HL-60 (cell line): ENCODE data around the gene LYRM2.

ENCODE experiments used
- DNase-seq, 2 experiments: peaks; one replicate each; pipeline ENCODE4 v3.0.0-alpha.2; 2010 to 2020; ENCODE audit warnings: low read depth in 1 of 2, low spot score in 1 of 2
- H3K27ac ChIP-seq: fragments of 250-450 bp; sonication (Bioruptor Pico); replicated peaks from 2 replicates; pipeline ENCODE4 v1.5.1; 2020; ENCODE audit warnings: mild to moderate bottlenecking, moderate library complexity
- H3K27me3 ChIP-seq: fragments of 250-450 bp; sonication (Bioruptor Pico); 2 replicates; pipeline ENCODE4 v1.5.1; 2021; ENCODE audit warnings: mild to moderate bottlenecking, moderate library complexity; ENCODE audit not compliant: insufficient read depth, poor library complexity, severe bottlenecking
- H3K4me3 ChIP-seq: replicated peaks from 2 replicates; pipeline ENCODE4 v1.5.1; 2011; ENCODE audit warnings: mild to moderate bottlenecking, control low read depth, low read length; ENCODE audit not compliant: insufficient read depth
- GABPA ChIP-seq: IDR thresholded peaks from 2 replicates; pipeline ENCODE4 v1.6.1; 2012; ENCODE audit warnings: low read depth
- POLR2AphosphoS5 ChIP-seq: IDR thresholded peaks from 2 replicates; pipeline ENCODE4 v1.6.1; 2012; ENCODE audit warnings: low read depth
- SPI1 ChIP-seq: IDR thresholded peaks from 2 replicates; pipeline ENCODE4 v1.6.1; 2012; ENCODE audit warnings: low read depth, mild to moderate bottlenecking, borderline replicate concordance
- TF ChIP-seq, protein P1 (sequence below): IDR thresholded peaks from 2 replicates; pipeline ENCODE4 v1.6.1; 2012; ENCODE audit warnings: low read depth; ENCODE audit not compliant: insufficient replicate concordance
- TF ChIP-seq, protein P2 (sequence below): IDR thresholded peaks from one replicate; pipeline ENCODE4 v1.5.1; 2011; ENCODE audit warnings: low read length, control low read depth, inconsistent platforms; ENCODE audit not compliant: insufficient read depth

The LYRM2 gene

DNA sequence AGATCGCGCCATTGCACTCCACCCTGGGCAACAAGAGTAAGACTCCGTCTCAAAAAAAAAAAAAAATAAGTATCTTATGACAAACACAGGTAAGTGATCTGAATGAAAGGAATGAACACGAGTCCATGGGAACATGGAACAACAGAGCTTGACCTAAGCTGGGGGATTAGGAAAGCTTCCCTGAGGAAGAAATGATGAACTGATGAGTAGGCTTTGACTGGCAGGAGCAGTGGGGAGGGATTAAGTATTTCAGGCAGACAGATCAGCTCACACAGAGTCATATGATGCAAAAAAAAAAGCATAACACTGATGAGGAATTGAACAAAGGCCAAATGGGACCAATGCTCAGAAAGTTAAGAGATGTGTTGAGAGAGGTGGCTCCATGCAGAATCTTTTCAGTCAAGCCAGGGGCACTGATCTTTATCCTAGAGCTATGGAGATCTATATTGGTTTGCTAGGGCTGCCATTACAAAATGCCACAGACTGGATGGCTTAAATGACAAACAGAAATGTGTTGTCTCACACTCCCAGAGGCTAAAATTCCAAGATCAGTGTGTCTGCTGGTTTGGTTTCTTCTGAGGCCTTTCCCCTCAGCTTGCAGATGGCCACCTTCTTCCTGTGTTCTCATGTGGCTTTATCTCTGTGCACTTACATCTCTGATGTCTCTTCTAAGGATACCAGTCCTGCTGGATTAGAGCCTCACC lies 120.0 kb downstream of the LYRM2 start:
- H3K27me3 ChIP-seq = no peaks in the 10 kb centered on the region
- H3K4me3 ChIP-seq = no peak overlapping the region
- no peak overlapping the region for H3K27ac ChIP-seq
- TF ChIP-seq SPI1 (no peak), POLR2AphosphoS5 (no peak), GABPA (no peak)
- TF ChIP-seq, protein P1, sequence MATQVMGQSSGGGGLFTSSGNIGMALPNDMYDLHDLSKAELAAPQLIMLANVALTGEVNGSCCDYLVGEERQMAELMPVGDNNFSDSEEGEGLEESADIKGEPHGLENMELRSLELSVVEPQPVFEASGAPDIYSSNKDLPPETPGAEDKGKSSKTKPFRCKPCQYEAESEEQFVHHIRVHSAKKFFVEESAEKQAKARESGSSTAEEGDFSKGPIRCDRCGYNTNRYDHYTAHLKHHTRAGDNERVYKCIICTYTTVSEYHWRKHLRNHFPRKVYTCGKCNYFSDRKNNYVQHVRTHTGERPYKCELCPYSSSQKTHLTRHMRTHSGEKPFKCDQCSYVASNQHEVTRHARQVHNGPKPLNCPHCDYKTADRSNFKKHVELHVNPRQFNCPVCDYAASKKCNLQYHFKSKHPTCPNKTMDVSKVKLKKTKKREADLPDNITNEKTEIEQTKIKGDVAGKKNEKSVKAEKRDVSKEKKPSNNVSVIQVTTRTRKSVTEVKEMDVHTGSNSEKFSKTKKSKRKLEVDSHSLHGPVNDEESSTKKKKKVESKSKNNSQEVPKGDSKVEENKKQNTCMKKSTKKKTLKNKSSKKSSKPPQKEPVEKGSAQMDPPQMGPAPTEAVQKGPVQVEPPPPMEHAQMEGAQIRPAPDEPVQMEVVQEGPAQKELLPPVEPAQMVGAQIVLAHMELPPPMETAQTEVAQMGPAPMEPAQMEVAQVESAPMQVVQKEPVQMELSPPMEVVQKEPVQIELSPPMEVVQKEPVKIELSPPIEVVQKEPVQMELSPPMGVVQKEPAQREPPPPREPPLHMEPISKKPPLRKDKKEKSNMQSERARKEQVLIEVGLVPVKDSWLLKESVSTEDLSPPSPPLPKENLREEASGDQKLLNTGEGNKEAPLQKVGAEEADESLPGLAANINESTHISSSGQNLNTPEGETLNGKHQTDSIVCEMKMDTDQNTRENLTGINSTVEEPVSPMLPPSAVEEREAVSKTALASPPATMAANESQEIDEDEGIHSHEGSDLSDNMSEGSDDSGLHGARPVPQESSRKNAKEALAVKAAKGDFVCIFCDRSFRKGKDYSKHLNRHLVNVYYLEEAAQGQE = no peak
- TF ChIP-seq, protein P2, sequence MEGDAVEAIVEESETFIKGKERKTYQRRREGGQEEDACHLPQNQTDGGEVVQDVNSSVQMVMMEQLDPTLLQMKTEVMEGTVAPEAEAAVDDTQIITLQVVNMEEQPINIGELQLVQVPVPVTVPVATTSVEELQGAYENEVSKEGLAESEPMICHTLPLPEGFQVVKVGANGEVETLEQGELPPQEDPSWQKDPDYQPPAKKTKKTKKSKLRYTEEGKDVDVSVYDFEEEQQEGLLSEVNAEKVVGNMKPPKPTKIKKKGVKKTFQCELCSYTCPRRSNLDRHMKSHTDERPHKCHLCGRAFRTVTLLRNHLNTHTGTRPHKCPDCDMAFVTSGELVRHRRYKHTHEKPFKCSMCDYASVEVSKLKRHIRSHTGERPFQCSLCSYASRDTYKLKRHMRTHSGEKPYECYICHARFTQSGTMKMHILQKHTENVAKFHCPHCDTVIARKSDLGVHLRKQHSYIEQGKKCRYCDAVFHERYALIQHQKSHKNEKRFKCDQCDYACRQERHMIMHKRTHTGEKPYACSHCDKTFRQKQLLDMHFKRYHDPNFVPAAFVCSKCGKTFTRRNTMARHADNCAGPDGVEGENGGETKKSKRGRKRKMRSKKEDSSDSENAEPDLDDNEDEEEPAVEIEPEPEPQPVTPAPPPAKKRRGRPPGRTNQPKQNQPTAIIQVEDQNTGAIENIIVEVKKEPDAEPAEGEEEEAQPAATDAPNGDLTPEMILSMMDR = no peak
- no peak for DNase-seq
